Endothelial cell of umbilical vein (primary cell): ENCODE measurements around the gene DIS3L2. TPM values are rescaled to one million over a fixed set of nuclear protein-coding genes. Genes with fewer than 3 reads are reported as not detected.

ENCODE experiments used
- BruUV-seq: library from RNA; stranded (reverse); fragments of 400-500 nt; replicated peaks from 2 replicates; lab custom pipeline; 2021; lab: Mats Ljungman, UMichigan
- CTCF ChIA-PET: fragments of 300-600, 350-600 bp; sonication (Branson Sonifier 250); formaldehyde crosslinking; loops from one replicate; lab custom pipeline; 2021; ENCODE audit warnings: antibody characterized with exemption, inconsistent platforms; lab: Charles Lee
- POLR2A ChIA-PET: fragments of 300-600, 350-600 bp; sonication (Branson Sonifier 250); formaldehyde crosslinking; loops from one replicate; lab custom pipeline; 2021; ENCODE audit warnings: antibody characterized with exemption, inconsistent platforms; lab: Charles Lee
- DNase-seq: peaks from one replicate; pipeline ENCODE4 v3.0.0-alpha.2; 2011; ENCODE audit warnings: low read depth, low spot score
- FAIRE-seq: peaks from 2 replicates; lab custom pipeline; 2011; peaks lifted over from hg19 to GRCh38; lab: Jason Lieb, UNC
- H2AFZ ChIP-seq: 2 replicates; pipeline ENCODE4 v1.6.0; 2012; ENCODE audit warnings: low read depth, low read length, control low read depth, inconsistent platforms
- H3K27ac ChIP-seq: 2 replicates; pipeline ENCODE4 v1.5.1; 2011; ENCODE audit warnings: low read depth, mild to moderate bottlenecking, control low read depth, low read length, moderate library complexity; ENCODE audit not compliant: insufficient read depth
- H3K27me3 ChIP-seq, 2 experiments: 2 replicates each; pipeline versions ENCODE4 v1.6.0 to v1.6.1; 2011; ENCODE audit warnings: low read length in 2 of 2, mixed read lengths in 1 of 2; ENCODE audit not compliant: control insufficient read depth in 2 of 2, insufficient read depth in 2 of 2
- H3K36me3 ChIP-seq, 2 experiments: 2 replicates in 1 of 2; 3 replicates in 1 of 2; pipeline ENCODE4 v1.5.1; 2011; ENCODE audit warnings: low read length in 2 of 2, mild to moderate bottlenecking in 1 of 2, moderate library complexity in 1 of 2; ENCODE audit not compliant: control insufficient read depth in 2 of 2, insufficient read depth in 2 of 2; ENCODE audit errors: extremely low read depth in 1 of 2
- H3K4me1 ChIP-seq: 3 replicates; pipeline ENCODE4 v1.5.1; 2011; ENCODE audit warnings: mild to moderate bottlenecking, low read length; ENCODE audit not compliant: control insufficient read depth, insufficient read depth; ENCODE audit errors: extremely low read depth
- H3K4me2 ChIP-seq: 2 replicates; pipeline ENCODE4 v1.6.1; 2011; ENCODE audit warnings: low read length, control low read depth, mixed read lengths; ENCODE audit not compliant: insufficient read depth
- H3K4me3 ChIP-seq, 3 experiments: fragments of 200-600 bp in 1 of 3; sonication (generic), shearing (Covaris generic) in 1 of 3; replicated peaks in 1 of 3; 2 replicates each; pipeline ENCODE4 v1.5.1; 2011 to 2016; ENCODE audit warnings: control low read depth in 3 of 3, low read length in 3 of 3, mild to moderate bottlenecking in 2 of 3, inconsistent platforms in 1 of 3, low read depth in 1 of 3, moderate library complexity in 1 of 3; ENCODE audit not compliant: insufficient read depth in 1 of 3
- H3K79me2 ChIP-seq: 2 replicates; pipeline ENCODE4 v1.6.0; 2012; ENCODE audit warnings: low read length, inconsistent platforms; ENCODE audit not compliant: control insufficient read depth, insufficient read depth
- H3K9ac ChIP-seq: replicated peaks from 2 replicates; pipeline ENCODE3; 2011; ENCODE audit warnings: low read length, control low read depth; ENCODE audit not compliant: insufficient read depth; ENCODE audit errors: extremely low read depth
- H3K9me1 ChIP-seq: replicated peaks from 3 replicates; pipeline ENCODE4 v1.6.0; 2011; ENCODE audit warnings: mild to moderate bottlenecking, low read length; ENCODE audit not compliant: control insufficient read depth, insufficient read depth; ENCODE audit errors: extremely low read depth
- H3K9me3 ChIP-seq: replicated peaks from 2 replicates; pipeline ENCODE4 v1.5.1; 2012; ENCODE audit warnings: low read length, inconsistent platforms; ENCODE audit not compliant: control insufficient read depth, insufficient read depth
- H4K20me1 ChIP-seq: replicated peaks from 2 replicates; pipeline ENCODE3; 2011; ENCODE audit warnings: mild to moderate bottlenecking, low read length; ENCODE audit not compliant: control insufficient read depth, insufficient read depth; ENCODE audit errors: extremely low read depth
- EZH2 ChIP-seq: IDR thresholded peaks from 2 replicates; pipeline ENCODE4 v1.6.1; 2012; ENCODE audit warnings: borderline replicate concordance, low read depth, mild to moderate bottlenecking, moderate library complexity, low read length, inconsistent platforms; ENCODE audit not compliant: severe bottlenecking
- FOS ChIP-seq: IDR thresholded peaks from 2 replicates; pipeline ENCODE4 v1.6.1; 2011; ENCODE audit warnings: mild to moderate bottlenecking, low read length, moderate library complexity, borderline replicate concordance; ENCODE audit not compliant: insufficient read depth
- GATA2 ChIP-seq: IDR thresholded peaks from 2 replicates; pipeline ENCODE4 v1.7.0; 2011; ENCODE audit warnings: low read depth, mild to moderate bottlenecking, moderate library complexity, mixed read lengths, low read length; ENCODE audit not compliant: insufficient read length, insufficient read depth
- JUN ChIP-seq: IDR thresholded peaks from 2 replicates; pipeline ENCODE4 v1.6.1; 2011; ENCODE audit warnings: borderline replicate concordance, low read depth; ENCODE audit not compliant: insufficient read length, insufficient read depth
- MYC ChIP-seq: IDR thresholded peaks from one replicate; pipeline ENCODE4 v1.6.1; 2011; ENCODE audit warnings: mild to moderate bottlenecking, low read depth, low read length
- POLR2A ChIP-seq: IDR thresholded peaks from 2 replicates; pipeline ENCODE4 v1.6.1; 2012; ENCODE audit warnings: low read depth, mild to moderate bottlenecking, control low read depth, low read length
- POLR2AphosphoS5 ChIP-seq: IDR thresholded peaks from 2 replicates; pipeline ENCODE4 v1.6.1; 2012; ENCODE audit warnings: low read depth, mild to moderate bottlenecking, control low read depth, low read length, moderate library complexity; ENCODE audit not compliant: insufficient read depth
- dilution Hi-C: fragments of 300-500 bp; cut with MboI; formaldehyde crosslinking; loops from one replicate; pipeline ENCODE4 v1.15.0; 2019; ENCODE audit warnings: low sequenced_read_pairs; ENCODE audit not compliant: extremely low pct_ligation_motif_present
- intact Hi-C: fragments of 100-400 bp; cut with micrococcal nuclease; formaldehyde crosslinking; loops from one replicate; pipeline ENCODE4 v1.10.0; 2022
- polyA plus RNA-seq, 4 experiments: library from polyadenylated mRNA; depleted of rRNA in 3 of 4; stranded (reverse) in 3 of 4; unstranded in 1 of 4; fragments of >200 nt; gene quantifications; 2 replicates each; pipeline versions ENCODE4 v1.2.1 to v1.2.3, GENCODE V29; 2011 to 2012; ENCODE audit warnings: missing spikeins in 1 of 4
- total RNA-seq: library from RNA; stranded (reverse); gene quantifications from 2 replicates; pipeline ENCODE4 v1.2.3, GENCODE V29; 2021
- TF ChIP-seq, protein P1 (sequence below), 2 donors: IDR thresholded peaks; 1 replicate in 1 of 2; 2 replicates in 1 of 2; pipeline ENCODE4 v1.5.1; 2011; ENCODE audit warnings: low read length in 2 of 2, mild to moderate bottlenecking in 2 of 2, moderate library complexity in 2 of 2, control low read depth in 1 of 2, inconsistent platforms in 1 of 2, low read depth in 1 of 2; ENCODE audit not compliant: insufficient read depth in 1 of 2; ENCODE audit errors: extremely low read depth in 1 of 2
- TF ChIP-seq, protein P2 (sequence below): IDR thresholded peaks from 2 replicates; pipeline ENCODE4 v1.6.1; 2011; ENCODE audit not compliant: insufficient read depth, insufficient read length

Gene DIS3L2
- total and polyA plus RNA-seq, 2 donors (not counting 3 experiments of a cell fraction or from before 2014, with no cell fraction given), result 14.6 to 31.2 TPM

DNA sequence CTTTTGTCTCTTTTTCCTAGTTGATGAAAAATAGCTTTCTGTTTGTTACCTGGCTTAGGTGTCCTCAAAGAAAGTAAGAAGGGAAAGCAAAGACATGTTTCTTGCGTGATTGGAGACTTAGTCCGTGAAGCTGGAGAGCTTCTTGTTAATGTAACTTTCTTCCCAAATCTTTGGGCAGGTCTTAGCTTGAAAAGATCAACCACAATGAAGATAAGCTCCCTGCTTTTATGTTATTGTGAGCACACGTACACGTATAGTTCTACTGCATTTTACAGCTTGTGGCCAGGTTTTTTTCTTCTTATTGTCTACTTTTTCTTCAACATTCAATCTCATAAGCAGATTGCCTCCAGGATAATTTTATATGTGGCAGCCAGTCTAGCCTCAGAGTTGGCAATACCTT, 99.8 kb downstream of the DIS3L2 start:
- Histone ChIP-seq H3K4me2 (no peak overlapping the region), H3K9me3 (no peaks in the 10 kb centered on the region), H3K79me2 (peaks cover 2% of the 10 kb centered on the region), H3K27me3 (no peaks in the 10 kb centered on the region), H4K20me1 (no peaks in the 10 kb centered on the region), H2AFZ (no peak overlapping the region), H3K4me1 (no peaks in the 10 kb centered on the region), H3K36me3 (no peaks in the 10 kb centered on the region), H3K27ac (no peak overlapping the region), H3K9me1 (no peaks in the 10 kb centered on the region), H3K9ac (no peak overlapping the region), H3K4me3 (no peak overlapping the region)
- intact Hi-C loops, result no loop called here
- FAIRE-seq (peak; percentile 59), DNase-seq (peak; percentile 55)
- no TSS peak for BruUV-seq
- CTCF ChIA-PET, result interaction anchor here (1.3 to 1.6 kb wide), 3 partner anchors 9 to 35 kb away, joined by 3 to 6 read pairs (median 6); no protein-coding TSS in a partner anchor
- POLR2A ChIA-PET, result interaction anchor here (0.7 kb wide), 1 partner anchor 12 kb away, joined by 3 read pairs; no protein-coding TSS in a partner anchor
- TF ChIP-seq POLR2A, result no peak
- TF ChIP-seq MYC, result no peak
- TF ChIP-seq EZH2, result no peak
- TF ChIP-seq FOS, result no peak
- TF ChIP-seq JUN, result no peak
- no peak for TF ChIP-seq POLR2AphosphoS5
- TF ChIP-seq, protein P1, sequence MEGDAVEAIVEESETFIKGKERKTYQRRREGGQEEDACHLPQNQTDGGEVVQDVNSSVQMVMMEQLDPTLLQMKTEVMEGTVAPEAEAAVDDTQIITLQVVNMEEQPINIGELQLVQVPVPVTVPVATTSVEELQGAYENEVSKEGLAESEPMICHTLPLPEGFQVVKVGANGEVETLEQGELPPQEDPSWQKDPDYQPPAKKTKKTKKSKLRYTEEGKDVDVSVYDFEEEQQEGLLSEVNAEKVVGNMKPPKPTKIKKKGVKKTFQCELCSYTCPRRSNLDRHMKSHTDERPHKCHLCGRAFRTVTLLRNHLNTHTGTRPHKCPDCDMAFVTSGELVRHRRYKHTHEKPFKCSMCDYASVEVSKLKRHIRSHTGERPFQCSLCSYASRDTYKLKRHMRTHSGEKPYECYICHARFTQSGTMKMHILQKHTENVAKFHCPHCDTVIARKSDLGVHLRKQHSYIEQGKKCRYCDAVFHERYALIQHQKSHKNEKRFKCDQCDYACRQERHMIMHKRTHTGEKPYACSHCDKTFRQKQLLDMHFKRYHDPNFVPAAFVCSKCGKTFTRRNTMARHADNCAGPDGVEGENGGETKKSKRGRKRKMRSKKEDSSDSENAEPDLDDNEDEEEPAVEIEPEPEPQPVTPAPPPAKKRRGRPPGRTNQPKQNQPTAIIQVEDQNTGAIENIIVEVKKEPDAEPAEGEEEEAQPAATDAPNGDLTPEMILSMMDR (IDR thresholded peaks at IDR 0.05; ENCODE audit: extremely low read depth in 1 of 2, insufficient read depth in 1 of 2, low read depth in 1 of 2, low read length in 2 of 2), result no peak
- no peak for TF ChIP-seq GATA2
- TF ChIP-seq, protein P2, sequence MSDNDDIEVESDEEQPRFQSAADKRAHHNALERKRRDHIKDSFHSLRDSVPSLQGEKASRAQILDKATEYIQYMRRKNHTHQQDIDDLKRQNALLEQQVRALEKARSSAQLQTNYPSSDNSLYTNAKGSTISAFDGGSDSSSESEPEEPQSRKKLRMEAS, result no peak
- dilution Hi-C loops, result no loop called here
